ENCODE data around the gene CNPY1.

CNPY1 gene

DNA sequence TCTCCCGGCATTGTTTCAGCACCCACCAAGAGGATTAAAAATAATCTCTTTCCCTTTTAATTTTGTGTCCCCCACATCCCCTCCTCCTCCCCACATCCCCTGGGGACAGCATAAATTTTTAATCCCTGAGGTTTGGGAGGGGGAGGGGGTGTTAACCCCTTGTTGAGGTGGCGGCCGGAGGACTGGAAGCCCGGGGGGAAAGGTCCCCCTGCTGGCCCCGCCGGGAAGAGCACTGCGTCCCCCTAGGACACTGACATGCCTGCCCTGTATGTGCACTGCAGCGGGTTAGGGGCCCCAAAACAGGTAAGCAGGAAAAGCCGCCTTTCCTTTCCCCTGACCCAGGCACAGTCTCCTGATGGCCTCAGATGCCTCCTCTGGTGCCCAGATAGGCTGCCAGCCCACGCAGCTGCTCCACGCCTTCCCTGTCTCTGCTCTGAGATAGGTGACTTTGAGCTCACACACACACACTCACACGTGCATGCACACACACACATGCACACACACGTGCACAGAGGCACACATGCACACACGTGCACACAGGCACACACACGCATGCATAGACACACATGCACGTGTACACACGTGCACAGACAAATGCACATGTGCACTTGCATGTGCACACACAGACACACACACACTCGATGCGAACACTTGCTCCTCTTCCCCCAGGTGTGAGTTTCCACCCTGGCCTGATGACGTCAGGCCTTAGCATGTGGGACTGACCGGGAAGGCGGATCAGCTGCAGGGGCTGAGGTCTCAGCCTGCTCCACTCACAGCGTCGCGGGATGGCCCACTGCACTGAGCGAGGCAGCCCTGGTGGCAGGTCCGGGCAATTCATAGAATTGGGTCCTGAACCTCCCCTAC is 12.3 kb downstream of the CNPY1 start:
- TF ChIP-seq REST (IDR thresholded peaks at IDR 0.05; ENCODE audit: insufficient read depth in 1 of 2, low read depth in 2 of 2, low read length in 2 of 2) (no peak), FOXP2 (optimal IDR thresholded peaks at IDR 0.05; ENCODE audit: borderline replicate concordance, extremely low read depth, extremely low read length, insufficient read depth) (no peak), POLR2AphosphoS5 (IDR thresholded peaks at IDR 0.05; ENCODE audit: low read depth, low read length) (no peak), TAF1 (IDR thresholded peaks at IDR 0.05; ENCODE audit: borderline replicate concordance, insufficient read depth, low read length) (no peak), SIN3A (IDR thresholded peaks at IDR 0.05; ENCODE audit: borderline replicate concordance, insufficient read depth, low read length) (no peak)

GRCh38 chr7:155533120-155533826 is 13.1 kb downstream of the CNPY1 start:
- TF ChIP-seq FOXP2 (optimal IDR thresholded peaks at IDR 0.05; ENCODE audit: borderline replicate concordance, extremely low read depth, extremely low read length, insufficient read depth) = no peak
- TF ChIP-seq REST (IDR thresholded peaks at IDR 0.05; ENCODE audit: insufficient read depth in 1 of 2, low read depth in 2 of 2, low read length in 2 of 2) = no peak
- no peak for TF ChIP-seq POLR2AphosphoS5 (IDR thresholded peaks at IDR 0.05; ENCODE audit: low read depth, low read length)
- no peak for TF ChIP-seq TAF1 (IDR thresholded peaks at IDR 0.05; ENCODE audit: borderline replicate concordance, insufficient read depth, low read length)
- TF ChIP-seq SIN3A (IDR thresholded peaks at IDR 0.05; ENCODE audit: borderline replicate concordance, insufficient read depth, low read length) = no peak

GRCh38 chr7:155532792-155533119 is 13.6 kb downstream of the CNPY1 start:
- TF ChIP-seq FOXP2 (optimal IDR thresholded peaks at IDR 0.05; ENCODE audit: borderline replicate concordance, extremely low read depth, extremely low read length, insufficient read depth) = no peak

- TF ChIP-seq SIN3A (IDR thresholded peaks at IDR 0.05; ENCODE audit: borderline replicate concordance, insufficient read depth, low read length) = no peak
- TF ChIP-seq POLR2AphosphoS5 (IDR thresholded peaks at IDR 0.05; ENCODE audit: low read depth, low read length) = no peak
- no peak for TF ChIP-seq FOXP2 (optimal IDR thresholded peaks at IDR 0.05; ENCODE audit: borderline replicate concordance, extremely low read depth, extremely low read length, insufficient read depth)
- TF ChIP-seq TAF1 (IDR thresholded peaks at IDR 0.05; ENCODE audit: borderline replicate concordance, insufficient read depth, low read length) = no peak
- TF ChIP-seq REST (IDR thresholded peaks at IDR 0.05; ENCODE audit: insufficient read depth in 1 of 2, low read depth in 2 of 2, low read length in 2 of 2) = no peak
Observed at GRCh38 chr7:155531681-155532080, 14.7 kb downstream of the CNPY1 start.

GRCh38 chr7:155530601-155531000 is 15.8 kb downstream of the CNPY1 start:
- no peak for TF ChIP-seq SIN3A (IDR thresholded peaks at IDR 0.05; ENCODE audit: borderline replicate concordance, insufficient read depth, low read length)
- TF ChIP-seq POLR2AphosphoS5 (IDR thresholded peaks at IDR 0.05; ENCODE audit: low read depth, low read length) = no peak
- no peak for TF ChIP-seq REST (IDR thresholded peaks at IDR 0.05; ENCODE audit: insufficient read depth in 1 of 2, low read depth in 2 of 2, low read length in 2 of 2)
- no peak for TF ChIP-seq TAF1 (IDR thresholded peaks at IDR 0.05; ENCODE audit: borderline replicate concordance, insufficient read depth, low read length)
- no peak for TF ChIP-seq FOXP2 (optimal IDR thresholded peaks at IDR 0.05; ENCODE audit: borderline replicate concordance, extremely low read depth, extremely low read length, insufficient read depth)
